Measurements from ENCODE around the gene NME4.

Gene NME4

GRCh38 chr16:363766-364490 lies 33.1 kb upstream of the NME4 start:
- no peak for ATAC-seq (ENCODE audit: low read depth)
- TF ChIP-seq CTCF (IDR thresholded peaks at IDR 0.05; ENCODE audit: poor library complexity, severe bottlenecking), result no peak

GRCh38 chr16:364595-365491 lies 32.2 kb upstream of the NME4 start:
- Histone ChIP-seq H3K4me3 (ENCODE audit: severe bottlenecking) (no peak overlapping the region), H3K36me3 (ENCODE audit: low read depth) (peaks cover 22% of the 10 kb centered on the region), H3K9me3 (ENCODE audit: severe bottlenecking) (no peaks in the 10 kb centered on the region), H3K27me3 (ENCODE audit: insufficient read depth, poor library complexity, severe bottlenecking) (no peaks in the 10 kb centered on the region), H3K4me1 (ENCODE audit: insufficient read depth, poor library complexity, severe bottlenecking) (no peaks in the 10 kb centered on the region), H3K27ac (ENCODE audit: poor library complexity, severe bottlenecking) (no peak overlapping the region)
- ATAC-seq (ENCODE audit: low read depth) (no peak), DNase-seq (ENCODE audit: low spot score) (peak; percentile 58)
- TF ChIP-seq CTCF (IDR thresholded peaks at IDR 0.05; ENCODE audit: poor library complexity, severe bottlenecking), result no peak

More at GRCh38 chr16:363766-364490, 33.1 kb upstream of the NME4 start:
- no peaks in the 10 kb centered on the region for H3K4me1 ChIP-seq (ENCODE audit: insufficient read depth, poor library complexity, severe bottlenecking)
- H3K36me3 ChIP-seq (ENCODE audit: low read depth), result peaks cover 19% of the 10 kb centered on the region
- peak; percentile 66 for DNase-seq (ENCODE audit: low spot score)
- H3K4me3 ChIP-seq (ENCODE audit: severe bottlenecking), result no peak overlapping the region
- no peak overlapping the region for H3K27ac ChIP-seq (ENCODE audit: poor library complexity, severe bottlenecking)
- no peaks in the 10 kb centered on the region for H3K27me3 ChIP-seq (ENCODE audit: insufficient read depth, poor library complexity, severe bottlenecking)
- H3K9me3 ChIP-seq (ENCODE audit: severe bottlenecking), result no peaks in the 10 kb centered on the region

- ATAC-seq (ENCODE audit: low read depth), result no peak
Observed at GRCh38 chr16:366476-366875, 30.5 kb upstream of the NME4 start.

DNA sequence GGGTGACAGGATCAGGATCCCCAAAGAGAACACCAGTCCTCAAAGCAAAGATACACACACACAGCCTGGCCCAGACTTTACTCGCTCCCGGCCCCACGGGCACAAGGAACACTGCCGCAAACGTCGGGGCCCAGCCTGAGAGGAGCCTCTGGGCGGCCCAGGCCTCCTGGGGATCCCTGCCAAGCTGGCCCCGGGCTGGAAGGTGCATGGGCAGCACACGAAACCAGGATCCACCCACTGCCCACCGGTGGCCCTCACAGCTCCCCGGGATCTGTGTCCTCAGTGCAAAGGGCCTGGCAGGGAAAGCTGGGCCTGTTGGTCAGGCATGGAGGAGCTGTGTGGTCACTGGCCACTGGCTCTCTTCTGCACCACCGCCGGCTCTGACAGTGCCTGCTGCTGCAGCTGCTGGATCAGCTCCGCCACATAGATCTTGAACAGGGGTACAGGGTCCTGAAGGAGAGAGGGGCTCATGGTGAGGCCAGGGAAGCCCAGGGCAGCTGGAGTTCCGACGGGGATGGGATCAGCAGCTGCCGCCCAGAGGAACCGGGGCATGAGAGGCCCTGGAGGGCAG lies 29.6 kb upstream of the NME4 start:
- H3K9me3 ChIP-seq (ENCODE audit: severe bottlenecking), result no peaks in the 10 kb centered on the region
- H3K27me3 ChIP-seq (ENCODE audit: insufficient read depth, poor library complexity, severe bottlenecking), result no peaks in the 10 kb centered on the region
- peaks cover 2% of the 10 kb centered on the region for H3K4me1 ChIP-seq (ENCODE audit: insufficient read depth, poor library complexity, severe bottlenecking)
- DNase-seq (ENCODE audit: low spot score) (peak; percentile 62), ATAC-seq (ENCODE audit: low read depth) (no peak)
- peaks cover 22% of the 10 kb centered on the region for H3K36me3 ChIP-seq (ENCODE audit: low read depth)
- H3K4me3 ChIP-seq (ENCODE audit: severe bottlenecking), result no peak overlapping the region
- no peak overlapping the region for H3K27ac ChIP-seq (ENCODE audit: poor library complexity, severe bottlenecking)
- no peak for TF ChIP-seq CTCF (IDR thresholded peaks at IDR 0.05; ENCODE audit: poor library complexity, severe bottlenecking)

More at GRCh38 chr16:366476-366875, 30.5 kb upstream of the NME4 start:
- DNase-seq (ENCODE audit: low spot score), result peak; percentile 51
- H3K36me3 ChIP-seq (ENCODE audit: low read depth), result peaks cover 22% of the 10 kb centered on the region
- no peak overlapping the region for H3K4me3 ChIP-seq (ENCODE audit: severe bottlenecking)
- H3K27me3 ChIP-seq (ENCODE audit: insufficient read depth, poor library complexity, severe bottlenecking), result no peaks in the 10 kb centered on the region
- peaks cover 2% of the 10 kb centered on the region for H3K4me1 ChIP-seq (ENCODE audit: insufficient read depth, poor library complexity, severe bottlenecking)
- no peak for TF ChIP-seq CTCF (IDR thresholded peaks at IDR 0.05; ENCODE audit: poor library complexity, severe bottlenecking)
- no peak overlapping the region for H3K27ac ChIP-seq (ENCODE audit: poor library complexity, severe bottlenecking)
- H3K9me3 ChIP-seq (ENCODE audit: severe bottlenecking), result no peaks in the 10 kb centered on the region

Data from RWPE2 (cell line).